RPMI7951 (cell line): Measurements from ENCODE around the gene MEIKIN. TPM values are rescaled to one million over a fixed set of nuclear protein-coding genes. Genes with fewer than 3 reads are reported as not detected.

Experiments
- DNase-seq: peaks from one replicate; pipeline ENCODE4 v3.0.0-alpha.2; 2012; ENCODE audit warnings: low read depth
- total RNA-seq: library from RNA; depleted of rRNA; stranded (reverse); fragments of >200 nt; shearing (Covaris generic); gene quantifications from 2 replicates; pipeline ENCODE4 v1.2.3, GENCODE V29; 2014

MEIKIN gene
- total RNA-seq, 1 experiment from 2014 or later, result not detected

DNA sequence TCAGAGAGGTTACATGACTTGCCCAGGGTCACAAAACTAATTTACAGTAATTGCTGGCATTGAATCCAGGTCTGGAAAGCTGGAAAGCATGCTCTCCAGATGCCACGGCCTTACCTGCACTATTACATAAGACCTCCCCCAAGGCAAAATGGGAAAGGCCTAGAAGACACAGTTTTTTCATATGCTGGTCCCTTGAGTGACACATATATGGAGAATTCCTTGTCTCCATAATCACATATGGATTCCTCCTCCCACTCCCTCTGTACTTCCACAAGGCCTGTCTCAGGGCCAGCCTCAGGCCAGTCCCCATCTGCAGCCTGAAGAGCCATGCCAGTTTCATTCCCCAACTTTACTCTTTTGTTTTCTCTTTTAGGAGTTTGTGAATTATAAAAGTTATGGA lies 28.6 kb upstream of the MEIKIN start:
- DNase-seq, result no peak

DNA sequence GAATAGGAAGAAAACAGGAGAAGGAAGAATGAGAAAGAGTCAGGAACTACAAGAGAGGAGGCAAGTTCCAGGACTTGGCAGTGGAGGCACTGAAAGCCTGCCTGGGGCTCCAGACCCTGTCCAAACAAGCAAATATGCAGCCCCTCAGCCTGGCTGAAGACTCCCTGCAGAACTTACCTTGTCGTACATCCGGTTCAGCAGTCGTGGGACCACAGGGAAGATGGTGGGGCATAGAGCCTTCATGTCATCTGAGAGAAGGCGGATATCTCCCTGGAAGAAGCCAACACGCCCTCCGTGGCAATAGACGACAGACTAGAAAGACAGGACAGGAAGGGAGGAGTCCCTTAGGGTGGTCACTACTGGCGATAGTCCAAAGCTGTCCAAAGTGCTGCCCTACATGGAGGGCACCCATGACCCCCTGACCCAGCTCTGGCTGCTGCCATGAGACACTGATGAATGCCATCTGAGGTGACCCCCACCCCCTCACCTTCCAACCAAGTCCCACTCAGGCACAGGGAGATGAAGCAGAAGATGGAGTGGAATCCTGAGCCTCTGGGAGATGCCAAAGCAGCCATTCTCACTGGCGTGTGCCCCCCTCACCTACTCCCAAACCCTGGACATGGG lies 27.7 kb upstream of the MEIKIN start:
- DNase-seq, result no peak

DNA sequence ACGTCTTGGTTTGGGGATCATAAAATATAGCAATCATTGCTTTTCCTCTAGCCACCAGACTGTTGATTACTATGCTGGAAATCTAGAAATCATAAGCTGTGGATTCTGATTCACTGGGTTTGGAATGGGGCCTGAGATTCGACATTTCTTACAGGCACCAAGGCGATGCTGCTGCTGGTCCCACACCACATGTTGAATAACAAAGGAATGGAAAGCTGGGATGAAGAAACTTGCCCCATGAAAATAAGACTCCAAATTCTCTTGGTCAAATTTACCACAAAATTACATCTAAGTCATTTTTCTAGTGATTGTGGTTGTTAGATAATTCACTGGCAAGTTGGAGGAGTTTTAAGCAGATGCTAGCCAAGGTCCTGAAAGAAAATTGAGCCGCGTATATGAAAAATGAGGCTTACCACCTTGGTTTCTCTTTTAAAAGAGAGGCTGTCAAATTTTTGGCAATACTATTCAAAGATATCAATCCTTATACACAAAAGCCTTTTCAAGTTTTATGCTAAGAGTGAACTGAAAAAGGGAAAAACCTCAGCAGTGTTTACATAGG lies 23.0 kb upstream of the MEIKIN start:
- no peak for DNase-seq

DNA sequence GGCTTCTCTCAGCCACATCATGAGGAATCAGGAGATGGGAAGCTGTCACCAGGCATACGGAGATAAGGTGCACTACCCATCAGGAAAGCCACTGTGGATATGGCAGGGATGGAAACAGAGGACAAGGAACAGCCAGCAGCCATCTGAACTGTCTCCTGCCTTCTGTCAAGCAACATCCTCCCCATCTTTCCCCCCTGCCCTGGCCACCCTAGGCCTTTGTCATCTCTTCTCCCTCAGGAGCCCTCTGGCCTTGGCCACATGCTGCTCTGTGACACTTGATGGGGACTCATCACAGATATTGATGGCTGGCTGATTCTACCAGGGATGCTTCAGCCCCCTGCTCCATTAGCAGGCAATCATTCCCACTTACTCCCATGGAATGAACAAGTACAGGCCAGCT lies 21.1 kb upstream of the MEIKIN start:
- no peak for DNase-seq

- DNase-seq, result no peak
Observed at GRCh38 chr5:131965826-131966415, 20.5 kb upstream of the MEIKIN start.

DNA sequence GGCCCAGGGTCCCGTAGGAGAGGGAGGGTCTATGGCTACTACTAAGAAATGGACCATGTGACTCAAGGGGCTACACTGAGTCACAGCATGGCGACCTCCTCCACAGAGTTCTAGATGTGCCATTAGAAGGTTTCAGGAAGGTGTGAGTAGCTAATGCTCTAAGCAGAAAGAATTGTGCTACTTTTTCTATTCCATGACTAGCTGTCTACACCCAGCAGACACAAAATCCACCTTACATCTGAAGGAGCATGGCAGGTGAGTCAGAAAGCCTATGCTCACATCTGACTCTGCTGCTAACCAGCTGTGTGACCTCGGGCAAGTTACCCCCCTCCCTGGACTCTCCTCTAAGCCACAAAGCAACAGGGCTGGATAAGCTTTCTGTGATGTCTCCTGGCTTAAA lies 14.4 kb upstream of the MEIKIN start:
- DNase-seq, result no peak

- DNase-seq, result no peak
Observed at GRCh38 chr5:131959136-131959535, 13.7 kb upstream of the MEIKIN start.

DNA sequence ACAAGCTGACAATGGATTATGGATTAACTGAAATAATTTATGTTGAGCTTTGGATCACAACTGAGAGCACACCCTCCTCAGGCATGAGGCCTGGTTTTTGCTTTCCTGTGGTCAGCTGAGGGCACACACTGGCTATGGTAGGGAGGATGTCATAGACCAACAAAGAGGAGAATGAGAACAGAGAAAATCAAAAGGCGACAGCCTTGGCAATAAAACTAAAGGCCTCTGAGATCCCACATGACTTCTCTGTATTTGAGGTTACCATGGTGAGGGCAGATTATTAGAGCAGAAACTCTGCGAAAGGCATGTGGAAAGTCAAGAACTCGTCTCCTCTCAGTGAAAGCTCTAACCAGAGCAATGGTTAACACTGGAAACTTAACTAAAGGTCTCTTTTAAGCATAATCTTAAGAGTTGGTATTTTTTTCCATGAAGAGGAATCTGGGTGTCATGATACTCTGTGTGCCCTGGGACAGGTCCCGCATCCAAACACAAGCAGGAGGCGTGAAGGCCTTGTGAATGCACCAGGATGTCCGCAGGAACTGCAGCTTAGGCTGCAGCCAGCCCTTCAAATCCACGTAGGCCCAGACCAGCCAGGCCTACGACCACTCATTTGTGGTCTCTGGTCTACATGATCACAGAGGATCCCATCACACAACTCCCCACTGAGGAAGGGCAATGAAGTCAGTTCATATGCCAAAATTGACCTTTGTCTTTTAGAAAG lies 12.4 kb upstream of the MEIKIN start:
- DNase-seq, result no peak

DNA sequence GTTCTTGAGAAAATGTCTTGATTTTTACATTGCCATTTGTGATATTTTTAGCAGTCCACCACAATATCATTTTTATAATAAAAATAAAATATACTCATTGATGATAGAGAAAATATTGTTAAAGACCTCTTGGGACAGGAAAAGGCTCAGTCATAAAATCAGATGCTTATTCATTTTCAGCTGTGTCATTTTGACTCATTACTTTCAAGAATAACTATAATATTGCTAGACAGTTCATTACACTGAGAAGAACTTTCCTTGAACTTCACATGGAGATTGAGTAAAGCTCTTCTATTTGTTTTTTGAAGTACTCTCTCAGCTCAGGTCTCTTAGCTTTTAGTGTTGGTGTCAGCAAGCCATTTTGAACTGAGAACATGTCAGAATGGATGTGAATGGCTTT lies 8.5 kb upstream of the MEIKIN start:
- no peak for DNase-seq

DNA sequence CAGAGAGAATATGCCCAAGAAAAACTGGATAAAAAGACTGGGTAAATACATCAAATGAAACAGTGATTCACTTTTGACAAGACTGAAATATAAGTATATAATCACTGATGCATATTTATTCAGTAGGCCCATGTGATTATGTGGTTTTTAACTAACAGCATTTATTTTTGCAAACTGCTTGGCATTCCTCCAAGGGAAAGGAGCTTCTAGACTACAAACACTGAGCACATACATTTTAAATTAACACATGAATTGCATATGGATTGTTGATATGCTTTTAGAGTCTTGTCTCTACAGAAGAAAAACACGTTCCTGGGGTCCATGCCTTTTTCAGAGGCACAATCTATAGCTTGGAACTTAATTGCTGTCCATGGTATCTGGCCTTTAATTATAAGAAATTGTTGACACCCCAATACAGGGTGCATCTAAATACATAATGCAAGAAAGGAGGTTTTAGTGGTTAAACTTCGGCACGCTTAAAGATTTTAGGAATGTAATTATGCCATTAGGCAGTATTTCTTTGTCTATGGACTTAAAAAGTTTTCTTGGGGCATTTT lies 6.9 kb upstream of the MEIKIN start:
- no peak for DNase-seq

- DNase-seq, result no peak
Observed at GRCh38 chr5:131950706-131951105, 5.2 kb upstream of the MEIKIN start.

GRCh38 chr5:131947445-131947844 lies 2.0 kb upstream of the MEIKIN start:
- no peak for DNase-seq

GRCh38 chr5:131944702-131945550 lies 537 bp downstream of the MEIKIN start:
- no peak for DNase-seq

GRCh38 chr5:131943916-131944315 lies 1.5 kb downstream of the MEIKIN start:
- no peak for DNase-seq

DNA sequence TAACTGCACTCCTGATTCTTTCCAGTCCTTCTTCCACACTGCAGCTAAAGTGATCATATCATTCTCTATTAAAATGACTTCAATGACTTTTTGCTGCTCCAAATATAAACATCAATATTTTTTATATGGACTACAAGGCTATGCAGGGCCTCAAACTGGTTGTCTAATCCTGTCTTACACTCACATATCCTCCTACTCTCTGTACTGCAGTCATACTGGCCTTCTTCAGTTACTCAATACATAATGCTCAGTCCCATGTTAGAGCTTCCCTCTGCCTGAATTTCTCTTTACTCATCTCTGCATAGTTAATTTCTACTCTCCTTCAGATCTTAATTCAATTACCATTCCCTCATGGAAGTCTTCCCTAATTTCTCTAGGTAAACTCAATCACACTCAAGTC lies 3.4 kb downstream of the MEIKIN start:
- DNase-seq, result no peak

DNA sequence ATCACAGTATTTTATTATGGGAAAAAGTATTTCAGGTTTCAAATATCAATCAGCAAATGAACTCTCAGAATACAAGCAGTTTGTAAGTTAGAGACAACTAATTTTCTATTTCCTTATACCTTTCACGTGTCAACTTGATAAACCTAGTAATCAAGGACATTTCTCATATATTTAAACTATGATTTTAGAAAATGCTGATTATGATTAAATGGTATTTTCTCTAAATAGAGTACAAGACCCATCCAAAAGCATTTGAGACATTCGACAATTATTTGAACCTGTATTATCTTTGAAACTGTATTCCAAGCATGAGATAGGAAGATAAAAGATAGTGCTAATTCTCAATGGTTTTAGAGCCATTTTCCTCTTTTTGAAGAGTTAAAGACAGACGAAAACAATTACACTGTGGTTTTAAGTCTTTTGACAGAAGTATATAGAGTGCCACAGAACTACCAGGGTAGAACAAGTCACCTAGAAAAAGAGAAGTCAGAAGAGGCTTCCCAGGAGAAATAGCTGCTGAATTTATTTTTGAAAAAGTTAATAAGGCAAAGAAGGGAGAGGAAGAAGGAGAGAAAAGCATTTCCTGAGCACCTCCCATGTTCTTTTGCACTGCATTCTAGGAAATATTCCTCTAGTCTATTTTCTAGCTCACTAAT lies 5.6 kb downstream of the MEIKIN start:
- DNase-seq, result no peak

- no peak for DNase-seq
Observed at GRCh38 chr5:131932235-131932634, 13.2 kb downstream of the MEIKIN start.

GRCh38 chr5:131928957-131929356 lies 16.5 kb downstream of the MEIKIN start:
- no peak for DNase-seq

- no peak for DNase-seq
Observed at GRCh38 chr5:131926168-131926567, 19.3 kb downstream of the MEIKIN start.

DNA sequence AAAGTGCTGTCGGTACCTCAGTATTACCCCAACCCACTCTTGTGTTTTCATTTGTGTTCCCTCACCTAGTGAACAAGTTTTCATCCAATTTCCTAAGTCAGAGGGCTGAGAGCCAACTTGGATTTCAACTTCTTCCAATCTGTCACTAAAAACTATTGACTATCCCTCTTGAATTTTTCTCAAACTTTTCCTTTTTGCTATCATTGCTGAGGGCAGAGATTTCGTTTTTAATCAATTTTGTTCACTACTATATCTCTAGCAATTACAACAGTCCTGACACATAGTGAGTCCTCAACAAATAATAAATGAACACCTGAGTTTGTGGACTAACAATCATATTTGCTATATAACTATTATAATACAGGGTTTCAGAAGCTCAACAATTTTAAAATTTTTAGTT lies 29.0 kb downstream of the MEIKIN start:
- DNase-seq, result no peak

DNA sequence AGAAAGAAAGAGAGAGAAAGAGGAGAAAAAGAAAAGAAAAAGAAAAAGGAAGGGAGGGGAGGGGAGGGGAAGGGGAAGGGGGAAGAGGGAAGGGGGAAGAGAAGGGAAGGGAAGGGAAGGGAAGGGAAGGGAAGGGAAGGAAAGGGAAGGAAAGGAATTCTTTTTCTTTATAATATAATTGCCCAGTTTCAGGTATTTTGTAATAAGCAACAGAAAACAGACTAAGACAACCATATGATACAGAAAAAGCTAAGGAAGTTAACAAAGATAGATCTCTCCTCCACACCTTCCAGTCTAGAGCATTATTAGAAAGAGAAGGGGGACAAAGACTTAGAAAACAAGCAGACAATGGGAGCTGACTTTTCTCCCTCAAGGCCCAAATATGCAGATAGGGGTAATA lies 31.0 kb downstream of the MEIKIN start:
- DNase-seq, result no peak
